Chondrocyte (in vitro differentiated cells): ENCODE results near the gene NPTX1. TPM values are rescaled to one million over a fixed set of nuclear protein-coding genes. Genes with fewer than 3 reads are reported as not detected.

Source experiments
- DNase-seq: peaks from one replicate; pipeline ENCODE4 v3.0.0; 2021; ENCODE audit warnings: mixed read lengths, low spot score
- H3K27ac Mint-ChIP-seq: one replicate; pipeline ENCODE4 v1.8.0; 2021; ENCODE audit warnings: mild to moderate bottlenecking, moderate library complexity, mixed read lengths; ENCODE audit not compliant: unreplicated experiment
- H3K27me3 Mint-ChIP-seq: 2 replicates; pipeline ENCODE4 v1.8.0; 2021; ENCODE audit warnings: low read depth, mixed read lengths
- H3K36me3 Mint-ChIP-seq: 2 replicates; pipeline ENCODE4 v1.8.0; 2021; ENCODE audit warnings: low read depth, mixed read lengths
- H3K4me1 Mint-ChIP-seq: 2 replicates; pipeline ENCODE4 v1.8.0; 2021; ENCODE audit warnings: low read depth, mild to moderate bottlenecking, mixed read lengths
- H3K4me3 Mint-ChIP-seq: one replicate; pipeline ENCODE4 v1.8.0; 2021; ENCODE audit warnings: mild to moderate bottlenecking, moderate library complexity, mixed read lengths; ENCODE audit not compliant: unreplicated experiment
- H3K9me3 Mint-ChIP-seq: 2 replicates; pipeline ENCODE4 v1.8.0; 2021; ENCODE audit warnings: low read depth, mixed read lengths
- CTCF ChIP-seq: fragments of 200-600 bp; sonication (generic); IDR thresholded peaks from 2 replicates; pipeline ENCODE4 v1.5.0; 2021; ENCODE audit warnings: antibody characterized with exemption, mild to moderate bottlenecking, moderate library complexity
- total RNA-seq: library from RNA; stranded (reverse); gene quantifications from 3 replicates; pipeline ENCODE4 v1.2.1, GENCODE V29; 2021

The NPTX1 gene
- total RNA-seq, 1 donor from 2014 or later = 16.5 TPM

- no peak overlapping the region for H3K27ac Mint-ChIP-seq
- DNase-seq = no peak
- H3K9me3 Mint-ChIP-seq = no peaks in the 10 kb centered on the region
- H3K4me1 Mint-ChIP-seq = no peaks in the 10 kb centered on the region
- H3K36me3 Mint-ChIP-seq = peaks cover 3% of the 10 kb centered on the region
- no peak overlapping the region for H3K4me3 Mint-ChIP-seq
- H3K27me3 Mint-ChIP-seq = peaks cover 11% of the 10 kb centered on the region
- TF ChIP-seq CTCF = no peak
Observed at GRCh38 chr17:80442323-80442659, 34.1 kb downstream of the NPTX1 start.

GRCh38 chr17:80441598-80442322 lies 34.6 kb downstream of the NPTX1 start:
- Mint-ChIP-seq H3K27me3 (peaks cover 11% of the 10 kb centered on the region), H3K36me3 (peaks cover 3% of the 10 kb centered on the region), H3K27ac (no peak overlapping the region), H3K4me3 (no peak overlapping the region), H3K9me3 (no peaks in the 10 kb centered on the region), H3K4me1 (no peaks in the 10 kb centered on the region)
- no peak for TF ChIP-seq CTCF
- DNase-seq = no peak

GRCh38 chr17:80441133-80441578 lies 35.3 kb downstream of the NPTX1 start:
- TF ChIP-seq CTCF = peak; percentile 37
- H3K9me3 Mint-ChIP-seq = no peaks in the 10 kb centered on the region
- no peaks in the 10 kb centered on the region for H3K4me1 Mint-ChIP-seq
- no peak overlapping the region for H3K27ac Mint-ChIP-seq
- no peak overlapping the region for H3K4me3 Mint-ChIP-seq
- H3K36me3 Mint-ChIP-seq = peaks cover 7% of the 10 kb centered on the region
- no peak for DNase-seq
- H3K27me3 Mint-ChIP-seq = peaks cover 11% of the 10 kb centered on the region

- no peak for DNase-seq
- Mint-ChIP-seq H3K27ac (no peak overlapping the region), H3K4me1 (no peaks in the 10 kb centered on the region), H3K9me3 (no peaks in the 10 kb centered on the region), H3K4me3 (no peak overlapping the region), H3K36me3 (peaks cover 10% of the 10 kb centered on the region), H3K27me3 (peaks cover 11% of the 10 kb centered on the region)
- no peak for TF ChIP-seq CTCF
Observed at GRCh38 chr17:80439499-80439898, 36.9 kb downstream of the NPTX1 start.

- H3K27ac Mint-ChIP-seq = no peak overlapping the region
- peaks cover 11% of the 10 kb centered on the region for H3K27me3 Mint-ChIP-seq
- no peaks in the 10 kb centered on the region for H3K9me3 Mint-ChIP-seq
- no peak for TF ChIP-seq CTCF
- peaks cover 10% of the 10 kb centered on the region for H3K36me3 Mint-ChIP-seq
- DNase-seq = no peak
- no peak overlapping the region for H3K4me3 Mint-ChIP-seq
- H3K4me1 Mint-ChIP-seq = no peaks in the 10 kb centered on the region
Observed at GRCh38 chr17:80438806-80439205, 37.6 kb downstream of the NPTX1 start.
